Measurements from ENCODE around the gene PAOX.

Gene PAOX

GRCh38 chr10:133440633-133441285 is 61.7 kb downstream of the PAOX start:
- no peak for DNase-seq (ENCODE audit: low read depth)

All from stimulated activated CD8-positive, alpha-beta memory T cell treated with anti-CD3 and anti-CD28 coated beads, Interleukin-15, amount 100 ng/mL, for 1 hour (primary cell).